ENCODE results near the gene DOCK10. TPM values are rescaled to one million over a fixed set of nuclear protein-coding genes. Genes with fewer than 3 reads are reported as not detected.
"Not testable (repeated sequence)": the region's sequence is repeated elsewhere in the genome, so short reads cannot be mapped to it uniquely, and the experiment has no call there.

DOCK10 gene
- total RNA-seq, 4 donors from 2014 or later: 16.7 to 37.2 (median 20.8) TPM

DNA sequence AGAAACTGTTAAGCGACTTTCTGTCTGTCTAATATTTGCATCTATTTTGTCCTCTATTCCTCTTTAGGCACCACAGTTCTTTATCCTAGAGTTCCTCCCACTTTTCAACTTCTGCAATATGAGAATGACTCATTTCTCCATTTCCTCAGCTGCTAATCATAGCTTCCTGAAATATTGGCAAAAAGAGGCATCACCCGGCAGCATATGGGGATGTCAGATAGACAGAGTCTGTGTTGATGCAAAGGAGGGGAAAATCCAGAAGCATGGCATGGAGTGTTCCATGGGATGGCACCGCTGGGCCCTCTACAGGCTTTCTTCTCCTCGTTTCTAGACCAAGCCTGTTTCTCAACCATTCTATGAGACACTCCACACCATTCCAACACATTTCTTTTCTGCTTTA is 93.4 kb downstream of the DOCK10 start:
- H3K27ac ChIP-seq: peak overlapping the region in 1 of 4 donors; percentile 5
- peaks cover 0 to 9% (median 4%) of the 10 kb centered on the region in 4 donors for H3K4me1 ChIP-seq
- no peaks in the 10 kb centered on the region for H3K36me3 ChIP-seq
- no peaks in the 10 kb centered on the region for H3K9me3 ChIP-seq
- TF ChIP-seq POLR2A (IDR thresholded peaks at IDR 0.05): no peak
- TF ChIP-seq CTCF (IDR thresholded peaks at IDR 0.05): no peak
- peak in 1 of 2 donors; percentile 68 for TF ChIP-seq EP300 (IDR thresholded peaks at IDR 0.05)
- no peak for DNase-seq (ENCODE audit: low spot score in 2 of 2)
- H3K4me3 ChIP-seq: no peak overlapping the region
- H3K27me3 ChIP-seq: no peaks in the 10 kb centered on the region
- 57 to 66% methylated on average over 4 of the region's 4 CpGs for WGBS, 2 donors

- Histone ChIP-seq H3K9me3 (no peaks in the 10 kb centered on the region), H3K27me3 (no peaks in the 10 kb centered on the region), H3K4me1 (peaks cover 0 to 9% (median 4%) of the 10 kb centered on the region in 4 donors), H3K27ac (no peak overlapping the region), H3K4me3 (no peak overlapping the region), H3K36me3 (no peaks in the 10 kb centered on the region)
- no peak for DNase-seq (ENCODE audit: low spot score in 2 of 2)
- TF ChIP-seq POLR2A (IDR thresholded peaks at IDR 0.05) (no peak), EP300 (IDR thresholded peaks at IDR 0.05) (no peak), CTCF (IDR thresholded peaks at IDR 0.05) (no peak)
Measured at GRCh38 chr2:224948005-224948404, 94.3 kb downstream of the DOCK10 start.

DNA sequence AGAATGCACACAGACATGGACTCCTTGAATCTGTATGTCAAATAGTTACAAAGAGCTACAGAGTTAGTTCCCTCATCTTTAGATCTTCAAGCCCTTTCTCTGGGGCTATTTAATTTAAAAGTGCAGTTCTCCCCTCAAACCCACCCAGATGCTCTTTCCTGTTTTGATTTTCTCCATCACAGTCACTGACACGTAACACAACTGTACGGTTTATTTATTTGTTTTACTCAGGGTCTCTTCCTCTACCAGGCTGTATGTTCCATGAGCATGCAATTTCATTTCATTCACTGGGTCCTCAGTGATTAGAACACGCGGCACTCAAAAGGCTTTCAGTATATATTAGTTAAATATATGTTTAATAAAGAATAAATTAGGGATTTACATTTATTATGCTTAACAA is 94.7 kb downstream of the DOCK10 start:
- Histone ChIP-seq H3K36me3 (no peaks in the 10 kb centered on the region), H3K27ac (no peak overlapping the region), H3K27me3 (no peaks in the 10 kb centered on the region), H3K4me3 (no peak overlapping the region), H3K9me3 (no peaks in the 10 kb centered on the region), H3K4me1 (peaks cover 0 to 9% (median 4%) of the 10 kb centered on the region in 4 donors)
- TF ChIP-seq EP300 (IDR thresholded peaks at IDR 0.05): no peak
- no peak for TF ChIP-seq CTCF (IDR thresholded peaks at IDR 0.05)
- no peak for TF ChIP-seq POLR2A (IDR thresholded peaks at IDR 0.05)
- 81 to 84% methylated on average over 4 of the region's 4 CpGs for WGBS, 2 donors
- no peak for DNase-seq (ENCODE audit: low spot score in 2 of 2)

DNA sequence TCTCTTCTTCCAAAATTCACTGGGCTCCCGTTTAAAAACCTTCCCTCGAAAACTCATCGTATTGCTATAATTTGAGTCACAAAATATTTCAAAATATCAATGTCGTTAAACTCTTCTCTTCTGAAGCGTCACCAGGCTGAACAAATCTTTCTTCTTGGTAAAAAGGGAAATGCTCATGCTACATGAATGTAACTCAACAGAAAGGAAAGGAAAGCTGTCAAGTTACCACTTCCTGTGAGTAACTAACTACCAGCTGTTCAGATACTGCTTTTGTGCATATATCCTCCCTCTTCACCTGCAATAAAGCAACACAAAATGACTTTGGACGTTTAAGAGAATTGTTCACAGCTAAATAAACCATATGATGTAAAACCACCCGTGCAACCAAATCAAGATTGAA is 95.4 kb downstream of the DOCK10 start:
- H3K36me3 ChIP-seq: no peaks in the 10 kb centered on the region
- no peak for DNase-seq (ENCODE audit: low spot score in 2 of 2)
- peak overlapping the region in 2 of 4 donors; percentile 48 to 72 for H3K27ac ChIP-seq
- WGBS, 2 donors: 67 to 77% methylated on average over 7 of the region's 7 CpGs
- no peak for TF ChIP-seq POLR2A (IDR thresholded peaks at IDR 0.05)
- peak in 1 of 2 donors; percentile 29 for TF ChIP-seq EP300 (IDR thresholded peaks at IDR 0.05)
- H3K4me3 ChIP-seq: peak overlapping the region in 2 of 4 donors; percentile 22 to 34
- H3K9me3 ChIP-seq: no peaks in the 10 kb centered on the region
- H3K27me3 ChIP-seq: no peaks in the 10 kb centered on the region
- H3K4me1 ChIP-seq: peaks cover 0 to 9% (median 4%) of the 10 kb centered on the region in 4 donors

DNA sequence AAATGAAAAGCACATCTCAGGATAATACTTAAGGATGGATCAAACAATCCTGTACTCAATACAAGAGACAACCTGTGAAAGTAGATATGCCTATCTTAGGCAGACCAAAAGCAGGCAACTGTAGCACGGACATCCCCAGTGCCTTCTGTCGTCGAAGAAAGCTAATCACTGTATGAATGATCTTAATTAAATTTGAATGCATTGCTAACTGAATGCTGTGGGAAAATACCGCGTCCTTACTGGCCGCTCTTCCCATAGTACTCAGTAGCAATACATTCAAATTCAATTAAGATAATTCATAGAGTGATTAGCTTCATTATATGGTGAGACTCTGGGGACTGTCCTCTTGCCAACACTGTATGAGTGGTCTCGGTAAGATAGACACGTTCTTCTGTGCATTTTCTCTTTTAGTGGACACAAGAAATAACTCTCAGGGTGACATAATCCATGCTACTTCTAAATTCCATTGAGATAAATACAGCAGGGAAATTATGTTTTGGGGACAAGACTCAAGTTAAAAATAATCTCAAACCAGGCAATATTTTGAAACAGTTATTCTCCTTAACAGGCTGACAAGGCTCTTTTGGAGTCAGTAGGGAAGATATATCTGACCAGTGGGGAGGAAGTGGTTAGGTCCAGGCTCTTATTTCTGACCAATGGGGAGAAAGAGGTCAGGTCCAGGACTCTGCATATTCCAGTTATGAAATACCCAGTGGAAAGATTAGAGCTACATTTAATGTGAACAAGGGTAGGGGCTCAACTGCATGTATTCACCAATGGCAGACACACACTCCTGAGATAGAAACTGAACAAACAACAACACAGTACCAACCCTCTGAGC is 97.3 kb downstream of the DOCK10 start:
- WGBS, 2 donors: 72 to 77% methylated on average over 8 of the region's 8 CpGs
- peaks cover 0 to 9% (median 4%) of the 10 kb centered on the region in 4 donors for H3K4me1 ChIP-seq
- peak overlapping the region in 1 of 4 donors; percentile 72 for H3K27ac ChIP-seq
- DNase-seq (ENCODE audit: low spot score in 2 of 2): no peak
- no peaks in the 10 kb centered on the region for H3K9me3 ChIP-seq
- H3K36me3 ChIP-seq: no peaks in the 10 kb centered on the region
- no peaks in the 10 kb centered on the region for H3K27me3 ChIP-seq
- peak overlapping the region in 1 of 4 donors; percentile 34 for H3K4me3 ChIP-seq
- peak in 1 of 2 donors; percentile 15 for TF ChIP-seq EP300 (IDR thresholded peaks at IDR 0.05)
- no peak for TF ChIP-seq CTCF (IDR thresholded peaks at IDR 0.05)

DNA sequence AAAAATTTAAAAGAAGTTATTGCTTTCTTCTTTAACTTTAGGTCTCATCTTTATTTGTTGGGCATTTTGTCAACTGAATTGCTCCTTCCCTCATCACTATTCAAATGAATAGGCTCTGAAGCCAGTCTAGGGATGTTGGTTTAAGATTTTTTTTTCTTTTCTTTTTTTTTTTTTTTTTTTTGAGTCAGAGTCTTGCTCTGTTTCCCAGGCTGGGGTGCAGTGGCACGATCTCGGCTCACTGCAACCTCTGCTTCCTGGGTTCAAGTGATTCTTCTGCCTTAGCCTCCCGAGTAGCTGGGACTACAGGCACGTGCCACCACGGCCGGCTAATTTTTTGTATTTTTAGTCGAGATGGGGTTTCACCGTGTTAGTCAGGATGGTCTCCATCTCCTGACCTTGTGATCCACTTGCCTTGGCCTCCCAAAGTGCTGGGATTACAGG is 98.6 kb downstream of the DOCK10 start:
- not testable (repeated sequence) for H3K36me3 ChIP-seq; DNase-seq (ENCODE audit: low spot score in 2 of 2); H3K9me3 ChIP-seq; H3K27me3 ChIP-seq; H3K4me3 ChIP-seq
- Histone ChIP-seq H3K4me1 (peaks cover 0 to 11% (median 8%) of the 10 kb centered on the region in 4 donors), H3K27ac (peak overlapping the region in 2 of 4 donors; percentile 13 to 72)
- WGBS, 2 donors: 91 to 93% methylated on average over 8 of the region's 8 CpGs
